ENCODE measurements around the gene B4GALT6. TPM values are rescaled to one million over a fixed set of nuclear protein-coding genes. Genes with fewer than 3 reads are reported as not detected.

The B4GALT6 gene
- total RNA-seq, 2 donors from 2014 or later: 0.95 to 3.0 TPM

DNA sequence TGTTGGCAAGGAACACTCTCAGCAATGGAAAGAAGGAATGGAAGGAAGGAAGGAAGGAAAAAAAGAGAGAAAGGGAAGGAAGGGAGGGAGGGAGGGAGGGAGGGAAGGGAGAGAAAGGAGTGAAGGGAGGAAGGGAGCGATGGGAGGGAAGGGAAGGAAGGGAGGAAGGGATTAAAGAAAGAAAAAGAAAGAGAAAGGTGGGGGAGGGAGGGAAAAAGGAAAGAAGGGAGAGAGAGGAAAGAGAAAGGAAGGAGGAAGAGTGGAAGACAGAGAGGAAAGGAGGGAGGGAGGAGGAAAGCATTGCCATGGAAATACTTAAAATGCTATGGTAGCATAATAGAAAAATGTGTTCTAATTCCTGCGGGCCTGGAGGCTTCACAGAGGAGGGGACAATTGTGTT, 70.3 kb downstream of the B4GALT6 start:
- no peak overlapping the region for H3K27ac ChIP-seq
- H3K9me3 ChIP-seq: no peaks in the 10 kb centered on the region
- no peak for TF ChIP-seq CTCF (IDR thresholded peaks at IDR 0.05)
- DNase-seq (ENCODE audit: low spot score) (no peak), ATAC-seq (ENCODE audit: insufficient number of reproducible peaks, low FRiP score, low read depth) (no peak)
- H3K4me1 ChIP-seq (ENCODE audit: control insufficient read depth in 1 of 2, low read depth in 2 of 2): no peaks in the 10 kb centered on the region
- H3K36me3 ChIP-seq: no peaks in the 10 kb centered on the region
- H3K27me3 ChIP-seq (replicated peaks; ENCODE audit: insufficient read depth): no peaks in the 10 kb centered on the region
- H3K4me3 ChIP-seq: no peak overlapping the region

DNA sequence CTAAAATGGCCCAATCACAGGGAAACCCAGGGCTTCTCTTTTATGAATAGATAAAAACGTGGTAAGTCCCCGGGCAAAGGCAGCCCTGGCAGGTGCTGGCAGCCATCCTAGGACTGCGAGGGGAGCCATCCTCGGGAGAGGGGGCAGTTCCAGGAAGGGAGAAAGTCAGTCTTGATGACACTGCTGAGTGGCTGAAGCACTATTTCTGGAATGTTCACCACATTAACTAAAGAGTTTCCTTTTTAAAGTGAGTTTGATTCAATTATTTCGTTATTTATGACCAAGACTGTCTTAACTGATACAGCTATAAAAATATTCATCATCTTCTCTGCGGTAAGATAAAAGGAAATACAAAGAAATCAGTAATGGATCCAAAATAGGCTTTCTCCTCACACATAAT, 72.3 kb downstream of the B4GALT6 start:
- Histone ChIP-seq H3K4me1 (ENCODE audit: control insufficient read depth in 1 of 2, low read depth in 2 of 2) (no peaks in the 10 kb centered on the region), H3K9me3 (no peaks in the 10 kb centered on the region), H3K4me3 (no peak overlapping the region), H3K27me3 (replicated peaks; ENCODE audit: insufficient read depth) (no peaks in the 10 kb centered on the region), H3K27ac (no peak overlapping the region), H3K36me3 (no peaks in the 10 kb centered on the region)
- TF ChIP-seq CTCF (IDR thresholded peaks at IDR 0.05): no peak
- DNase-seq (ENCODE audit: low spot score) (no peak), ATAC-seq (ENCODE audit: insufficient number of reproducible peaks, low FRiP score, low read depth) (no peak)

GRCh38 chr18:31611511-31611910, 72.9 kb downstream of the B4GALT6 start:
- DNase-seq (ENCODE audit: low spot score) (no peak), ATAC-seq (ENCODE audit: insufficient number of reproducible peaks, low FRiP score, low read depth) (no peak)
- no peak for TF ChIP-seq CTCF (IDR thresholded peaks at IDR 0.05)
- H3K9me3 ChIP-seq: no peaks in the 10 kb centered on the region
- no peaks in the 10 kb centered on the region for H3K4me1 ChIP-seq (ENCODE audit: control insufficient read depth in 1 of 2, low read depth in 2 of 2)
- H3K27ac ChIP-seq: no peak overlapping the region
- H3K27me3 ChIP-seq (replicated peaks; ENCODE audit: insufficient read depth): no peaks in the 10 kb centered on the region
- no peak overlapping the region for H3K4me3 ChIP-seq
- no peaks in the 10 kb centered on the region for H3K36me3 ChIP-seq

DNA sequence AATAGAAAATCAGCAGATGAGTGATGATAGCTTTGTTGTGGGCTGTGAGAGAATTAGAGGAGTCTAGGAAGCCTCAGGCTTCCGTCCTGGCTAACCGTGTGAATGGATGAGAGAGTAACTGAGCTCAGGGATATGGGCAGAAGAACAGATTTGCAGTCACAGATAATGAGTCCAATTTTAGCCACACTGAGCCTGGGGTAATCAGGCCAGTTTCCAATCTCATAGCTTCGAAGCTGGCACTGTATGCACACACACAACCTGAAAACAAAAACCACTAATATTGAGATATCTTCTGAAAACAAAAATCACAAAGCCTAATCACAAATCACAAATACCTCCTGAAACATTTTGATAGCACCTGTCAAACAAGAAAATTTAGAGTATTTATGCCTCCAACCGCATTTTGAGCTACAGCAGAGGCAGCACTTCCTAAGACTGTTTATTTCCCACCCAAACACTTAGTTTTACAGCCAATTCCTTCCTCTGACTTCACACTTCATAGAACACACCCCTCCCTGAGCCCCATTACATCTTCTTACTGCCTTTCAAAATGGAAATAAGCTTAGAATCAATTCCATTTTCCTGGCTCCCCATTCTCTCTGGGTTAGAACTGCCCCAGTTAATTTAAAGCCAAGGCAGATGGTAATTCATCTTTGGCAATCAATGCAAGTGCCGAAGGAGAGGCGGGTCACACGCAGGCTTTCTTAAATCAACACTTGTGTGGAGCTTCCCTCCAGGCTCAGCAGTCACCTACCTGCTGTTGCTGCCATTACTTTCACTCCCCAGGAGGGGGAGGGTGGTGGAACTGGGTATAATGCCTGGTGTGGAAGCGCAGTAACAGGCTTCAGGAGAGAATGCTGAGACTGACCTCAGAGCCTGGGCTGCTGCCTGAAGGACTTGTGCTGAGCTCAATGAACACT, 73.8 kb downstream of the B4GALT6 start:
- Histone ChIP-seq H3K27me3 (replicated peaks; ENCODE audit: insufficient read depth) (no peaks in the 10 kb centered on the region), H3K9me3 (no peaks in the 10 kb centered on the region), H3K4me3 (no peak overlapping the region), H3K36me3 (no peaks in the 10 kb centered on the region), H3K4me1 (ENCODE audit: control insufficient read depth in 1 of 2, low read depth in 2 of 2) (no peaks in the 10 kb centered on the region), H3K27ac (no peak overlapping the region)
- ATAC-seq (ENCODE audit: insufficient number of reproducible peaks, low FRiP score, low read depth): no peak
- DNase-seq (ENCODE audit: low spot score): no peak
- no peak for TF ChIP-seq CTCF (IDR thresholded peaks at IDR 0.05)

DNA sequence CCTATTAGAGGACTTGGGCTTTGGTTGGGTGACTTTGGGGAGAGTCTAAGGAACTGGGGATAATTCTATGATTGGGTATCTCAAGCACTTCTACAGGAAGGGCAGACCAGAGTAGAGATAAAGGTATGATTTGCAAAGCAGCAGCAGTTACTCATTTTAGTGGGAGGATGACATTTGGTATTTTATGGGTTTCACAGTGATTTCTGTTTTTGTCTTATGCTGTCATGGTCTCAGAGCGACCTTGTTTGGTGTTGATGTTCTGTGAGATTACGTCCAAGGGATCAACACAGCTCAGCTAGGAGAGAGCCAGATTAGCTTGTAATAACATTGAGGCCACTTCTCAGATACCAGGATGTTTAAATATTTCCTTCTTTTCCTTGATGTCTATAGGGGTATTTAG, 74.5 kb downstream of the B4GALT6 start:
- H3K4me3 ChIP-seq: no peak overlapping the region
- ATAC-seq (ENCODE audit: insufficient number of reproducible peaks, low FRiP score, low read depth): no peak
- no peak for DNase-seq (ENCODE audit: low spot score)

More for the DNA sequence above, 74.5 kb downstream of the B4GALT6 start:
- Histone ChIP-seq H3K4me1 (ENCODE audit: control insufficient read depth in 1 of 2, low read depth in 2 of 2) (no peaks in the 10 kb centered on the region), H3K36me3 (no peaks in the 10 kb centered on the region), H3K9me3 (no peaks in the 10 kb centered on the region), H3K27me3 (replicated peaks; ENCODE audit: insufficient read depth) (no peaks in the 10 kb centered on the region), H3K27ac (no peak overlapping the region)
- TF ChIP-seq CTCF (IDR thresholded peaks at IDR 0.05): no peak
